Measurements from ENCODE around the gene SPAG8.

Gene SPAG8

DNA sequence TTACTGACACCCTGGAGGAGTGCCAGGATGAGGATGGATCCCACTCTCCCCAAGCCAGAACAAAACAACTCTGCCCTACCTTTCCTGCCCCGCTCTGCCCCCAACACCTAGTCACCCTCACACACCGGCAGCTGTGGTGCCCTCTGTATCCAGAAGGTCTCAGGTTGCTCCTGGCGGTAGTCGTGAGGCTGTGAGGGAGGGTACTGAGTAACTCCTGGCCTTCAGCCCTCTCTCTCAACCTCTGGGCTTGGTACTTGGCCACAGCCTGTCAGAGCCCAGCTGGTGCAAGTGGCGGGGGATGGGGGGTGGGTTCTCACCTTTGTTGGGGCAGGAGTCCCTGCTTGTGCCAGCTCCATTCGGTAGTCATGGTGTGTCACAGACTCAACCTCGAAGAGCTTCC is 1.9 kb downstream of the SPAG8 start:
- no peak for DNase-seq (ENCODE audit: low spot score)

DNA sequence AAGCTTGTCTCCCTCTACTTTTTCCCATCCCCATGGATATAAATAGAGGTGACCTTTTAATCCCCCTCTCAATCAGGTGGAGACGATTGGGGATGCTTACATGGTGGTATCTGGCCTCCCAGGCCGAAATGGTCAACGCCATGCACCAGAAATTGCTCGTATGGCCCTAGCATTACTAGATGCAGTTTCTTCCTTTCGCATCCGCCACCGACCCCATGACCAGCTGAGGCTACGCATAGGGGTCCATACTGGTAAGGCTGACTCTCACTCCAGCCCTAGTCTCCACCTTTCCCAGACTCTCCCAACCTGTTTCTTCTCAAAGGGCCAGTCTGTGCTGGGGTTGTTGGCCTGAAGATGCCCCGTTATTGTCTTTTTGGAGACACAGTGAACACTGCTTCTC is 3.6 kb downstream of the SPAG8 start:
- no peak for DNase-seq (ENCODE audit: low spot score)

GRCh38 chr9:35806101-35806500 is 6.0 kb downstream of the SPAG8 start:
- no peak for DNase-seq (ENCODE audit: low spot score)

- no peak for DNase-seq (ENCODE audit: low spot score)
Measured at GRCh38 chr9:35801328-35802128, 10.5 kb downstream of the SPAG8 start.

DNA sequence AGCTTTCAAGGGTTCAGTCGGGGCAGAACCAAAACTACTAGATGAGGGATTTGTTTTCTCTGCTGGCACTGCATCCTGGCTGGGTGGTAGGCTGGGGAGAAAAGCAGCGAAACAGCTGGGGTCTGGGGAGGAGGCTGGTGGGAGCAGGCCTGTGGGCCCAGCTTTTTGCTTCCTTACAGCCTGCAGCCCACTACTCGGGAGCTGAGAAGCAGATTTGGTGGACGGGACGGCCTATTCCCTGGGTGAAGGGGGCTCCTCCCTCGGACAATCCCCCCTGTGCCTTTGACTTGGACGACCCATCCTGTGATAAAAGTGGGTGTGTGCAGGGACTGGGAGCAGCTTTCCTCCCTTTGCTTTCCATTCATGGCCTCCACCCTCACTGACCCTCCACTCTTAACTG is 11.5 kb downstream of the SPAG8 start:
- DNase-seq (ENCODE audit: low spot score), result no peak

GRCh38 chr9:35798658-35799374 is 13.2 kb downstream of the SPAG8 start:
- no peak for DNase-seq (ENCODE audit: low spot score)

DNA sequence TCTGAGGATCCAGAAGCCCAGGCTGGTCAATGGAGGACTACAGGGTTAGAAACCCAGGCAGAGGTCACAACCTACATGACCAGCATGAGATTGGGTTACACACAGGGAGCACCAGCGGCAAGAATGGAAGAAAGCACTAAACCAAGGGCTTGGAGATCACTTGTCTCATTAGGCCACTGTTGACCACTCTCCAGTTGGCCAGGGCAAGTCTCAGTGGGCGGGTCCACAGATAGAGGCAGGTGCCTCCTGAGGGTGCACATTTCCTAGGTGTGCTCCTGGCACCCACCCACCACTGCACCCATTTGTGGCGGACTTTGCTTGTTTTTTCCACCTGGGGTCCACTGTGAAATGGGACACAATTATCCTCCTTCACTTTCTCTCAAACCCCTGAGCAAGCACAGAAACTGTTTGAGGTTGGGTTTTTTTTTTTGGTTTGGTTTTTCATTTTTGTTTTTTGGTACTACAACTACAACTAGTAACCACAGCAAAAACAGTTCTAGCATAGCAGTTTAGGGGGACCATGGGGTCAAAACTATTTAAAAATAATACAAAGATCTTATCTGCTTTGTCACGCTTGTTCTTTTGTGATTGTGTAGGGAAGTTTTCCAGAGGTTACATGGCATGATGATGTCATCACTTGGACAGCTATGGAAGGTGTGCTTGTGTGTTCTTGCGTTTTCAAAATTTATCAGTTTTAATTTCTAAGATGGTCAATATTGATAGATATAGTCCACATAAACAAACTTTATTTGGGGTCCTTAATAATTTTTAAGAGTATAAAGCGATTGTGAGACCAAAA is 14.6 kb downstream of the SPAG8 start:
- DNase-seq (ENCODE audit: low spot score), result no peak

DNA sequence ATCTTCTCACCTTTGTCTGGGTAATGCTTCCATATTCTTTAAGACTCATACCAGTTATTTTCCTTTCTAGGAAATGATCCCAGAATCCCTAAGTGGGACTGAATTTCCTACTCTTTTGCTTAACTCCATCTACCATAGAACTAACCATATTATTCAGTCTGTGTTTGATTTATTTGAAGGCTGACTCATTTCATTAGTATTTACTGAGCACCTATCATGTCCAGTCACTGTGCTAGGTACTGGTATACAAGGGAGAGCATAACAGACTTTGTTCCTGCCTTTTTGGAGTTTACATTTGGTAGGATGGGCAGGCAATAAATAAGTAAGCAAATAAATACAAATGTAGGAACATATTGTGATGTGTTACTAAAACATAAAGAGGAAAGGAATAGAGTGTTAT is 16.4 kb downstream of the SPAG8 start:
- no peak for DNase-seq (ENCODE audit: low spot score)

- no peak for DNase-seq (ENCODE audit: low spot score)
Measured at GRCh38 chr9:35793461-35793860, 18.6 kb downstream of the SPAG8 start.

DNA sequence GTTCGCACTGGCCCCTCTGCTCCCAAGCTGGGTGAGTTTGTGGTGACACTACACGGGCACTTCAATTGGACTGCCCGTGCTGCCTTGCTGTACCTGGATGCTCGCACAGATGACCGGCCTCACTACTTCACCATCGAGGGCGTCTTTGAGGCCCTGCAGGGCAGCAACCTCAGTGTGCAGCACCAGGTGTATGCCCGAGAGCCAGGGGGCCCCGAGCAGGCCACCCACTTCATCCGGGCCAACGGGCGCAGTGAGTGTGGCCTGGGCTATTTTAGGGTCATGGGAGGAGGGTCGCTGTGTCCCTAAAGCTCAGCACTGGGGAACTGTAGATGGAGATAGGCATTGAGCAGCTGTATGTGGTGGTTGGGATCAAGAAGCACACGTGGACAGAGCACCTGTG is 19.2 kb downstream of the SPAG8 start:
- DNase-seq (ENCODE audit: low spot score), result no peak

DNA sequence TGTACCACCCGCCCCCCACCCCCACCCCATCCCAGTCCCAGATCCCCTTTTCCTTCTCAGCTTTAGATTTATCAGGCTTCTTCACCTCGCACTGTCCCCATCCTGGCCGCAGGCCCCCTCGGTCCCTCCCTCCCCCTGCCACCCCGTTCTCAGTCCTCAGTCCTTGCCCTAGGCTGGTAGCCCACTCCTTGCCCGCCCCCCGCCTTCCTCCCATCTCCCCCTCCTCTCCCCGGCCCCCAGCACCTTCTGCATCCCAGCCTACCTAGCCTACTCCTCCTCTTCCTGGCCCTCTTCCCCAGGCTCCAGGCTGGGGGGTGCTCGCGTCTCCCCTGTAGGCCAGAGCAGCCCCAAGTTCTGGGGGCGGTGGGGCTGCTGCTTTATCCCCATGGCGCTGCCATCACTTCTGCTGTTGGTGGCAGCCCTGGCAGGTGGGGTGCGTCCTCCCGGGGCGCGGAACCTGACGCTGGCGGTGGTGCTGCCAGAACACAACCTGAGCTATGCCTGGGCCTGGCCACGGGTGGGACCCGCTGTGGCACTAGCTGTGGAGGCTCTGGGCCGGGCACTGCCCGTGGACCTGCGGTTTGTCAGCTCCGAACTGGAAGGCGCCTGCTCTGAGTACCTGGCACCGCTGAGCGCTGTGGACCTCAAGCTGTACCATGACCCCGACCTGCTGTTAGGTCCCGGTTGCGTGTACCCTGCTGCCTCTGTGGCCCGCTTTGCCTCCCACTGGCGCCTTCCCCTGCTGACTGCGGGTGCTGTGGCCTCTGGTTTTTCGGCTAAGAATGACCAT is 19.8 kb downstream of the SPAG8 start:
- DNase-seq (ENCODE audit: low spot score), result no peak

GRCh38 chr9:35791297-35791921 is 20.7 kb downstream of the SPAG8 start, which contains the start of gene NPR2:
Gene NPR2, plus strand, starts transcription at chr9:35791591. Its CDS starts 818 bp downstream, at chr9:35792409.
- DNase-seq (ENCODE audit: low spot score), result no peak

DNA sequence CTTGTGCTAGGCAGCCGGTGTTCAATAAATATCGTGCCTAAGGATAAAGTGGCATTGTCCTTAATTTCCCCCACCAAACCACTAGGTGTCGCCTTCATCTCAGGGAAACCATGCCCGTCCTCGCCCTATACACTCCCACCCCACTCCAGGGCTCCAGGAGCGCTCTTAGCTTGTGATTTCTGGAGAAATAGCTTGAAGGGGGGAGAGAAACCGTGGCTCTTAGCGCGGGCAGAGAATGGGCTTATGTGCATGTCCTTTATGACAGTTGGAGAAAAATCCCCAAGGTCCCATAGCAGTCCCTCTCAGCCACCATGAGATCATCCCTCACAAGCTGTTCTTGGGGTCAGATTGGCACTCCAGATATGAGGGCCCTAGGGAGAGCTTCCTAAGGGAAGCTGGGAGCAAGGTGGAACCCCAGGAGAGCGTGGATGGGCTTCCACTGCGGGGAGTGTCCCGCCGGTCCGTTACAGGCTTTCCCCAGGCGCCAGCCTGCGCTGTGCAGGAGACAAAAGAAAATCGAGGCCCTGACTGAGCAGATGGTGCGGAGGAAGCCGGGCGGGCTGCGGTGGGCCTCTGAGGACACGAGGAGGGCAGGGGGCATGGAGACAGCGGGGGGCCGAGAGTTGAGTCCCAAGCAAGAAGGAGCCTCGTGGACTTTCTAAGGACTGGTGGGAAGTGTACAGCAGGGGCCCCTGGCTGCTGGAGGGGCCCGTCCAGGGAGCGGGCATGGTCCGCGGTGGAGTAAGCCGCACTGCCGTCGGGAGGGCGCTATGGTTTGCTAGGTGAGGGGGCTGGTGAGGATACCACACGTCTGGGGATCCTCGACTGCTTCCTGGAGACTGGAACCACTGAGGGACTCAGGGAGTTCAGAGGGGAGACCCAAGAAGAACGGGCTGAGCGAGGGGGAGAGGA is 21.4 kb downstream of the SPAG8 start:
- peak; percentile 62 for DNase-seq (ENCODE audit: low spot score)

GRCh38 chr9:35790025-35790384 is 22.1 kb downstream of the SPAG8 start:
- DNase-seq (ENCODE audit: low spot score), result no peak

DNA sequence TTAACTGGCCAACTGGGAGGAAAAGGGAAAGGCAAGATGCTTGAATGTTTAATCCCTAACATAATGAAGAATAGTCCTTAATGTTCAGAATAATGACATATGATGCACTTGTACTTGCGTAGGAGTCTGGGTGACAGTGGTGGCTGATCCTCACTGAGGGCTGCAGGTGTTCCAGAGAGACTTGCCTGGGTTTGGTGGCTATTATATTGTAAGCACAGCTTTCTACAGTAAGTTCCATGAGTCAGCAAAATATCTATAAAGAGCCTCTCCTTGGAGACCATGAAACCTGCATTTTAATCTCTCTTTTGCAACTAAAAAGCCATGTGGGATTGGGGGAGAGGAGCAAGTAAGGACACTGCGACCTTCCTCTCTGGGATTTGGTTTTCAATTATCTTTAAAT is 22.5 kb downstream of the SPAG8 start:
- DNase-seq (ENCODE audit: low spot score), result no peak

DNA sequence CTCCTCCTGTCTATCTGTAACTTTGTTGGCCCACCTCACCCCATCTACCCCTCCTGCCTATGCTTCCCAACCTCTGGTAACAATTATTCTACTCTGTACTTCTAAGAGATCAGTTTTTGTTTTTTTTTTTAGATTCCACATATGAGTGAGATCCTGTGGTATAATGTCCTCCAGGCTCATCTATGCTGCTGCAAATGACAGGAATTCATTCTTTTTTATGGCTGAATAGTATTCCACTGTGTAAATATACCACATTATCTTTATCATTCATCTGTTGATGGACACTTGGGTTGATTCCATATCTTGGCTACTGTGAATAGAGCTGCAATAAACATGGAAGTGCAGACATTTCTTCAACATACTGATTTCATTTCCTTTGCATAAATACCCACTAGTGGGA is 28.6 kb downstream of the SPAG8 start:
- no peak for DNase-seq (ENCODE audit: low spot score)

GRCh38 chr9:35781066-35781465 is 31.0 kb downstream of the SPAG8 start:
- DNase-seq (ENCODE audit: low spot score), result no peak

DNA sequence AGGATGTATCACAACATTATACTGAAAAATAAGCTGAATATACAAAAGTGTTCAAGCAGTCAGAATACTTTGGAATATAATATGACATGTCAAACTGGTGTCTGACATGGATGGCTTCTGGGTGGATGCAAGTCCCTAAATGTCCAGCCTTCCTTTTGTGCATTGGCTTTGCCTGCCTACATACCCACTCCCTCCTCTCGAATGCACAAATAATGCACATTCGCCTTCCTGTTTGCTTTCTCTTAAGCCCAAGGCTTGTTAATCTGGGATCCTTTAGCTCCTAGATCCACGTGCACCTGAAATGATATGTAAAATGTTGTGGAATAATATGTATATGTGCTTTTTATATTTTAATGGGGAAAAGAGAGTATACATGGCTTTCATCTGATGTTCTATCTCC is 33.6 kb downstream of the SPAG8 start:
- no peak for DNase-seq (ENCODE audit: low spot score)

DNA sequence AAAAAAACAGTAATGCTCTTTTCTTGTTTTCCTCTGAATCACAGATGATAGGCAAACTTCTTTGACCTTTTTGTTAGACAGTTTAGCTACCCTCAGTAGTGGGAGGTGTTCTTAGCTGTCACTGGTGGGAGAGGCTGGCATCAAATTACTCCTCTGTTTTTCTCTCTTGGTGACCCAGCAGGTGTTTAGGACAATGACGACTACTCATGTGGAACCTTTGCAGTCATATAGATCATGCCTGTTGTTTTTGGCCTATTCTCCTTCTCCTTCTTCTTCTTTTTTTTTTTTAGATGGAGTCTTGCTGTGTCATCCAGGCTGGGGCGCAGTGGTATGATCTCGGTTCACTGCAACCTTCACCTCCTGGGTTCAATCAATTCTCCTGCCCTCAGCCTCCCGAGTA is 36.0 kb downstream of the SPAG8 start:
- DNase-seq (ENCODE audit: low spot score), result no peak

- DNase-seq (ENCODE audit: low spot score), result no peak
Measured at GRCh38 chr9:35774907-35775635, 37.0 kb downstream of the SPAG8 start.

All from CD4-positive, alpha-beta T cell treated with Interleukin-6 at 100 ng/mL for 8 hours (primary cell).